GM18498 (cell line): Measurements from ENCODE around the gene RNF5.
"Not testable (repeated sequence)": the region's sequence is repeated elsewhere in the genome, so short reads cannot be mapped to it uniquely, and the experiment has no call there.

ENCODE experiments used
- ATAC-seq: cut with Tn5 transposase; IDR thresholded peaks from one replicate; pipeline ENCODE4 v1.9.1; 2021; ENCODE audit warnings: mild to moderate bottlenecking, moderate library complexity; ENCODE audit not compliant: unreplicated experiment

Gene RNF5, protein sequence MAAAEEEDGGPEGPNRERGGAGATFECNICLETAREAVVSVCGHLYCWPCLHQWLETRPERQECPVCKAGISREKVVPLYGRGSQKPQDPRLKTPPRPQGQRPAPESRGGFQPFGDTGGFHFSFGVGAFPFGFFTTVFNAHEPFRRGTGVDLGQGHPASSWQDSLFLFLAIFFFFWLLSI

DNA sequence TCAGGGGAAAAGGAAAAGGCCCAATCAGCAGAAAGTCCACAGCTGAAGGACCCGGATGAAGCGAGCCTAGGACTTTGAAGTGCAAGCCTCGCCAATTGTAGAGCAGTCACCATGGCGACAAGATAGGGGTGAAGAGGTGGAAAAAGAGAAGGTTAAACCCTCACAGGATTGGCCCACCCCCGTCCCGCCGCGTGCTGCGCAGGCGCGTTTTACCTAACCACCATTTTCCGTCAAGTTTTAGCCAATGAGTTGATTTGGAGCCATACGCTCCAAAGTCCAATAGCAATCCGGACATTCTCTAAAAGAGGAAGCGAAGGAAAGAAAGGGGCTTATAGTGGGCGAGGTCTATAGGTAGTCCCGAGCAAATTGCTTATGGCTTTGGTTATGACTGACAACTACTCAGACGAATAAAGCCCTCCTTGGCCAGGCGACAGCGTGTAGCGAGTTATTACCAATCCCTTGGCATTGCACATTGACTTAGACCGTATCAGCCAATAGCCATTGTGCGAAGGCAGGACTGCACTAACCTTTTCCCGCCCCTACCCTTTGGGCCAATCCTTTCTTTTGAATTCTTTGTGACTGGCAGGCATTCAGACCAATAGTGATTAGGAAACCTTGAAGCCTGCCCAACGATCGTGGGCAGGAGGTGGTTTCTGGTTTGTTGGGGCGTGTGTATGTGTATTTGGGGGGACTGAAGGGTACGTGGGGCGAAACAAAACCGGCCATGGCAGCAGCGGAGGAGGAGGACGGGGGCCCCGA, at the start of gene RNF5:
Gene RNF5, plus strand, starts transcription at position 618 of the 759 bp plus-strand sequence. Its CDS starts 107 bp downstream, at position 725.
- peak; percentile 82 for ATAC-seq

DNA sequence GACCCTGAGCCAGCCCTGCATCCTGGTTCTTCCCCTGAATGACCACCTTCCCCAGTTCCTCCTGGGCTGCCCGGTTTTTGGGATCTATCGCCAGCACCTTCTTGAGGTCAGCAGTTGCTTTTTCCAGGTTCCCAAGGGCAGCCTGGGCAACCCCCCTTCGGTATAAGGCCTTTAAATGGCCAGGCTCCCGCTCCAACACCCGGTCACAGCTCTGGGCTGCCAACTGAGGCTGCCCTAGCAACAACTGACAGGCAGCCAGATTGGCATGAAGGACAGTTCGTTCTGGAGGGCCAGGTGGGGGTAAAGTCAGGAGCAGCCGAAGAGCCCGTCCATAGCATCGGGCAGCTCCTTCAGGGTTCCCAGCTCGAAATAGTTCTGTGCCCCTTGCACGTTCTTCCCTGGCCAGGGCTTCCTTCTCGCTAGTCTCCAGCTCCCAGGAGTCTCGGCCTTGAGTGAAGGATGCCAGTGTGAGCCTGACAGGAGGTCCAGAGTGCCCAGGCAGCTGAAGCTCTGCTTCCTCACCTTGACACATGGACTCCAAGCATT, 49.4 kb upstream of the RNF5 start:
- ATAC-seq, result no peak

DNA sequence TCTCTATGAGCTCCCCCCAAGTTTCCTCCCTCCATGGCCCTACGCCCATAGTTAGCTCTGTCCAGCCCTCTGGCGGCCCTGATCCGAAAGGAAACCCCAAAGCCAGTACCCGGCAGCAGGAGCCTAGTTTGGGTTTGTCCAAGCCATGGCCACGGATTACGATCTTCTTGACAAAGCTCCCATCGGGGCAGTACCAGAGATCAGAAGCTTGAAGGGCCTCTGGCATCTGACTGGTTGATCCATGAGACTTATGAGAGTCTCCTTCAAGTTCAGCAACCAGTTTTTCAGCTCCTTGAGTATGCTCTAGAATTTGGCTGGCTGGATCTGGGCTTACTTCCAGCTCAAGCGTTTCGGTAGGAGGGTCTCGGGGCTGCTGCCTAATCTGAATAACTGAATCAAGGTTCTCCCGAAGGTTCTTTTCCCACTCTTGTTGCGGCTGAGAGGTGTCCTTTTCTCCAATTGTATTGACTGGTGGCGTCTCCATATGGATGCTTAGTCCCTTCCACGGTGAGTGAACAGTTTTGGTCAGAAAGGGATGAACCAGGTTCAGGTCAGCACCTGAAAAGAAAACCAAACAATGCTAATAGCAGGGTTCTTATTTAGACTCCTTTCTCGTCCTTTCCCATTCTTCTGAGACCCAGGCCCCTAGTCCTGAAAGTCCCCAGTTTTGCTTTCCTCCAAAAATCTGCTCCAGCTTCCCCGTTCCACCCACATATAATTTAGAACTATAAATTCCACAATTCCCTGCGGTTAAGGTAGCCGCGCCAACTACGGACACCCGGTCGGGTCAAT, 48.7 kb upstream of the RNF5 start:
- no peak for ATAC-seq

DNA sequence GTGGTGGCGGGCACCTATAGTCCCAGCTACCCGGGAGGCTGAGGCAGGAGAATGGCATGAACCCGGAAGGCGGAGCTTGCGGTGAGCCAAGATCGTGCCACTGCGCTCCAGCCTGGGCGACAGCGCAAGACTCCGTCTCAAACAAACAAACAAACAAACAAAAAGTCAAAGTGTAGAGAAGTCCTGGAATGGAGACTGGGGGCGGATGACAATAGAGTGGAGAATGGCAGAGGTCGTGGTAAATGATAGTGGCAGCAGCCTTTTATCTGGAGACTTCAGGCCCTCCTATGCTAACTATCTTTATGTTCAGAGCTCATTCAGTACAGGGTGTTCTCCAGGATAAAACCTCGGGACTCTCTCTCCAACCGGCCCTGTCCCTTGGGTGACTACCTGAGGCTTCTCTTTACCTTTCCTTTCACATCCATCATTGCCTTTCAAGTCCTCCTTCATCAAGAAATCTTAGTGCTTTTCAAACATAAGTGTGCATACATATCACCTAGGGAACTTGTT, 46.7 kb upstream of the RNF5 start:
- no peak for ATAC-seq

DNA sequence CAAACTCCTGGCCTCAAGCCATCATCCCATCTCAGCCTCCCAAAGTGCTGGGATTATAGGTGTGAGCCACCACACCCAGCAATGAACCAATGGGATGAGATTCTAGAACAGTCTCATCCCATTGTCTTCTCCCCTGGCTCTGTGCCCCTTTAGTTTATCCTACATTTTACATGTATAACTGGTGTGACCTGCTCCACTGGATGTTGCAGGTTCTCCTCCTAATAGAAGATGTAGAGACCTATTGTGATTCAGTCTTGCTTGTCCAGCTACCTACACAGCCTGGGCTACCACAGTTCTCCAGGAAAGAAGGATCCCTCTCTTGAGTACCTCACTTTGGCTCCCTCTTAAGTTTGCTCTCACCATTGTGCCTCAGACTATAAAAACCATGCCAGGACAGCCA, 46.1 kb upstream of the RNF5 start:
- ATAC-seq, result no peak

DNA sequence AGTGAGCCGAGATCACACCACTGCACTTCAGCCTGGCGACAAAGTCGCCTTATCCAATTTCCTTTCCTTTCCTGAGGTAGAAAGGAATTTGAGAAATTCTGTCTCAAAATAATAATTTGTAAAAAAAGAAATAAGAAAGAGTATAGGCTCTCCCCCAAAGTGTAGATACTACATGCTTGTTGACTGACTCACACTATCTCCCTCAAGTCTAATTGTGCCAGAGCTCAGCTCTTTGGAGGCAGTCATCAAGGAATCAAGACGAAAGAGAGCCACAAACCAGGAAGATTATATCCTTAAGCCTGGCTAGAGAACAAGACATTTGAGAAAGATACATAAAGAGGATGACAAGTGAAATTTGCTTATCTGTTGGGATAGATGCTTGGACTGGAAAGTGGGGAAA, 44.4 kb upstream of the RNF5 start:
- no peak for ATAC-seq

DNA sequence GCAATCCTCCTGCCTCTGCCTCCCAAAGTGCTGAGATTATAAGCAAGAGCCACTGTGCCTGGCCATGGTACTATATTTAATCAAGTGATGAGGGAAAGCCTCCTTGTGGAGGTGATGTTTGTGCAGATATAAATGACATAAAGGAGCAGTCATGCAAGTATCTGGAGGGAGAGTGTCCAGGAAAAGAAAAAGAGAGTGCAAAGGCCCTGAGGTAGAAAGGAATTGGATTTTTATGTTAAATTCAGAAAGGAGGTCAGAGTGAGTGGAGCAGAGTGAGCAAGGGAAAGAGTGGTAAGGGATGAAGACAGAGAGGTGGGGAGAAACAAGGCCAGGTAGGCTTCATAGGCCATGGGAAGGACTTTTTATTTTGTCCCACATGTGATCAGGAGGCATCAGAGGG, 40.8 kb upstream of the RNF5 start:
- no peak for ATAC-seq

DNA sequence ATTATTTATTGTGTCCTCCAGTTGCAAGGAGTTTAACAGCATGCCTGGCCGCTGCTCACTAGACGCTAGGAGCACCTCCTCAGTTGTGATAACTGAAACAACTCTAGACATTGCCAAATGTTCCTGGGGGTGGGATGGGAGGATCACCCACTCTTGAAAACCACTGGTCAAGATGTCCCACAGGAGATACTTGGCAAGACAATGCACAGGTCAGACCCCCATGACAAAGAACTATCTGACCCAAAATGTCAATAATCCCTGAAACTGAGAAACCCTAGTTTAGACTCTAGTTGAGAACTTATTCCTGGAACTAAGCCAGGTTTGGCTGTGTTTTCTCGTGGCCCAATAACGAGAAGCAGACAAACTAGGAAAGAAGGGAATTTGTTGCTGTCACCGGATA, 38.6 kb upstream of the RNF5 start:
- ATAC-seq, result no peak

DNA sequence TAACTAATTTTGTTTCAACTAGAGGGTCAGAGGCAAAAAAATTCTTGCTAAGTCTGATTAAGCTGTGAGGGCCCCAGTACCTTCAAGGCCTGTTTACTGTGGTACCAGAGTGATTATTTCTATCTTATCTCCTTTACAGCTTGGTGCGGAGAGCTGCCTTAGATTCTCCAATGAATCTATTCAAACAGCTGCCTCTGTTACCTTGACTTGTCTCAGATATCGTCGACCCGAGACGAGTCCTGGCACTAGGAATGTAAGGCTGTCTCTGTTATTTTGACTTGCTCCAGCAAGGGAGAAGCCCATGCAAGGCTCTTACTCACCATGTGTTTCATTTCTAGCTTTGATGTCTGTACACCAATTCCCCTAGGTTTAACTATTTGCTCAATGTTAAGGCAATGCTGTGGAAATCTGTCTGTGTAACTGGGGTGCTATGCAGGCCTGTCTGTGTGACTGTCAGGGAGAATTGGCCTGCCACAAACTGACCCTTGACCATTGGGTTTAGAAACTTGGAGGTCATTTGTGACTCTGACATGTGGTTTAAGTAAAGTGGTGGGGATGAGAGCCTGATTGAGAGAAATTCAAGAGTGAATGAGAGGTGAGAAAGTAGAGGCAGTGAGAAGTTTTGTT, 37.7 kb upstream of the RNF5 start:
- no peak for ATAC-seq

DNA sequence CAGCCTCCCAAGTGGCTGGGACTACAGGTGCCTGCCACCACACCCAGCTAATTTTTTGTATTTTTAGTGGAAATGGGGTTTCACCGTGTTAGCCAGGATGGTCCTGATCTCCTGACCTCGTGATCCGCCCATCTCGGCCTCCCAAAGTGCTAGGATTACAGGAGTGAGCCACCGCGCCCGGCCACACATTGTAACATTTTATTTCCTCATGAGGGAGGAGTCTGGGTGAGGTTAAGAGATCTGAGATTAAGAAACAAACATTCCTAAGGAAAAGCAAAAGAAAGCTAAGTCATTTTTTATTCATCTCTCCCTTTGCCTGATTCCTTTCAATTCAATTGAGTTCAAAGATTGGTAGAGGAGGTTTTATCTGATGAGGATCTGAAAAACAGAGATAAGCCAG, 34.0 kb upstream of the RNF5 start:
- not testable (repeated sequence) for ATAC-seq

DNA sequence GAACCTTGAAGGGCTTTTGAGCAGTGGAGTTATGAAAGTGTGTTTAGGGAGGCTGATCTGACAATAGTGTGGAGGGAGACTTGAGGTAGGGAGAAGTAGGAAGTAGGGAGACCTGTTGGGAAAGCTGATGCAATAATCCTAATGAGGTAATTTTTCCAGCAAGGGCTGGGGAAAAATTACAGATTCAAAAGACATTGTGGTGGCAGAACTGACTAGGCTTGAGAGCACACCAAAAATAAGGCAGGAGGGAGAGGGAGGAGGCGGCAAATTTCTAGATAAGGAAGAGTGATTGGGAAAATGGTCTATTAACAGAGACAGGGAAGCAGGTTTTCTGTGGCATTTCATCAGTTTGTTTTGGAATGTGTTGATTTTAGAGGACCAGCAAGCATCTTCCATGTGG, 31.9 kb upstream of the RNF5 start:
- no peak for ATAC-seq

DNA sequence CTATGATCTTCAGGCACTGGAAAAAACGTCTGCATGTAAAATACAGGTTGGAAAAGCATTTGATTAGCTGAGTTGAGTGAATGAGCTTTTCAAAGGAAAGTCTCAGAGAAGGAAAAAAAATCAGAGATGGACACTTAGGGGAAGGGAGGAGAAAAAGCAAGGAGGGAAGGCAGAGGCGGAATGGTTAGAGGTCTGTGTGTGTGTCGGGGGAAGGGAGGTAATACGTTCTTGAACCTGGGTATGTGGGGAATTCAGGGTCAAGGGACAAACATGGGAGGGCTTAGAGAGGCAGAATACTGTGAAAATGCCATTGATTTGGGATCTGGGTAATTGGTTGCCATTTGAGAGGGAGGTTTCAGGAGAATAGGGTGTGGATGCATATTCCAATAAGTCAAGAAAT, 31.5 kb upstream of the RNF5 start:
- no peak for ATAC-seq

DNA sequence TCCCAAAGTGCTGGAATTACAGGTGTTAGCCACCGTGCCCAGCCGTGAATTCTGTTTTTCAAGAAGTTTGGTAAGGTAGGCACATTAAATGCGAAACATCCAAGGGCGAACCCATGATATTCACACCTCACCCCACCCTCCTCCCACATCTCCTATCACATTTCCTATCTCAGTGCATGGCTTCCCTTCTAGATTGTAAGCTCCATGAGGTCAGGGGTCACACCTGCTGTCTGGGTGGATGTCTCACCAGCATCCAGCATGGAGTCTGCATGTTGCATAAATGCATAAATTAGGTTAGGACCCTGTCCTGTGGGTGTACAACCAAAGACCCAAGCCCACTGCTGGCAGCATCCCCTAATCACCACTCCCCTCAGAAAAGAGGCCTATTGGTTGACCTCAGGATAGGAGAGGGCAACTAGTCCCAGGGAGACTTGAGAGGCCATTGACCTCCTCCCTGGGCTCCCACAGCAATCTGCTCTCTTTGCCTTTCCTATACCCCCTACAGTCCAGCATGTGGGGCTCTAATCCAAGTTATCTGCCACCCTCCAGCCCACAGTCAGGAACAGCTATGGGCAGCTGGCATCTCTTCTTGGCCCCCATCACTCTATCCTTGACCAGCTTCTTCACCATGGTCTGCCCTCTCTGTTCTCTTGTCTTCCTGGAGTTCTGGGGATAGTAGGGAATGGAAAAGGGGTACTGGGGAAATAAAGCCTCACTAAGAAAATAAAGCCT, 30.6 kb upstream of the RNF5 start:
- ATAC-seq, result no peak

DNA sequence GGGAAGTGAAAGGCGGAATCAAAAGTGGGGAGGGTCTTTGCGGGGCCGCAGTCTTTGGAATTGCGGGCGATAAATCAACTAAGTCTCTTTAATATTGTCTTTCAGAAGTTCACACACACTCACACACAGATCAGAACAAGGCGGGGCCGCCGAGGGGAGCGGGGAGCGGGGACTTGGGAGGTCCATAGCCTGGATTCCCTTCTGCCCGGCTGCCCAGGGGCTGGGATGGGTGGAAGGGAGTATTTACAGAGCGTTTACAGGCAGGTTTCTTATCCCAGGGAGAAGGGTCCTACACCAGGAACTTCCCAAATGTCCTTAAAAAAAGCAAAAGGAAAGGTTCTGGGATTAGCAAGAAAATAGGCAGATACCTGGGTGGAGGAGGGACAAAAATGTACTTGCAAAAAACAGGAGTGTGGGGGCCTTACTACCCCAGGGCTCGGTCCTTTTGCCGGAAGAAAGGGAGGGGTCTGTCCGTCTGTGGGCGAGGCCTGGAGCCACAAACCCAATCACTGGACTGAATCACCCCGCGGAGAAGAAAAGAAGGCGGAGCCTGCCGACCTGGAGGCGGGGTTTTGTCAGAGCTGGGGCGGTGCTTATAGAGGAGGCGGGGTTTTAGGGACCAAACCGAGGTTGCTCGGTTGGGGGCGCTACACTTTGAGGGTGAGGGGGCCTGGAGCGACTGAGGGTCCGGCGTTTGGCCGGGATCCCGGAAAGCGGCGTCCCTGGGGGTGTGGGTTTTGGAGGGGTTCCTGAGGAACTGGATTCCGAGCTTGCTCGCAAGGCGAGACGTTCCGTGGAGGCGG, 29.7 kb upstream of the RNF5 start:
- no peak for ATAC-seq

DNA sequence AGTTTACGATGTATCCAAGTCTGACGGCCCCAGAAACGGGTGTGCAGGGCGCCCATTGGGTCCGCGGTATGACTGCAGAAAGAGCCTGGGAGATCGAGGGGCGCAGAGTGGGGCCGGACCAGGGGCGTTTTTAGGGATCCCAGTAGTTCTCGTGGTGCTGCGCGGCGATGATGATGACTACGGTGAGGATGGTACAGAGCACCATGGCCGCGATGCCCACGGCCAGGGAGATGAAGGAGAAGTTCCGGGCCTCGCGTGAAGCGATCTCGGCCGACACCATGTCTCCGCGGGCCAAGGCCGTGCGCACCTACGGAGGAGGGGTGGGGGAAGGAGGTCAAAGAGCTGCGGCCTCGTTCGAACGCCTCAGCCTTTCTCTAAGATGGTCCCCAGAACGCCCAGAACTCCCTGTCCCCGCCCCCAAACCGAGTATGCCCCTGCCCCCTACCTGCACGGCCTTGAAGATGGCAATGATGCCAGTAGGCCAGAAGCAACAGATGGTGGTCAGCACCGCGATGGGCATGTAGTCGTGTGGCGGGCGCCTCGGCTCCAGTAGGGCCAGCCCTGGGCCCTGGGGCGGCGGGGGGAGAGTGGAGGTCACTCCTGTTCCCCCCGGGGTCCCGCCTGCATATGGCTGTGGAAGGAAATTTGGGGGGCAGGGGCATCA, 29.0 kb upstream of the RNF5 start:
- no peak for ATAC-seq

DNA sequence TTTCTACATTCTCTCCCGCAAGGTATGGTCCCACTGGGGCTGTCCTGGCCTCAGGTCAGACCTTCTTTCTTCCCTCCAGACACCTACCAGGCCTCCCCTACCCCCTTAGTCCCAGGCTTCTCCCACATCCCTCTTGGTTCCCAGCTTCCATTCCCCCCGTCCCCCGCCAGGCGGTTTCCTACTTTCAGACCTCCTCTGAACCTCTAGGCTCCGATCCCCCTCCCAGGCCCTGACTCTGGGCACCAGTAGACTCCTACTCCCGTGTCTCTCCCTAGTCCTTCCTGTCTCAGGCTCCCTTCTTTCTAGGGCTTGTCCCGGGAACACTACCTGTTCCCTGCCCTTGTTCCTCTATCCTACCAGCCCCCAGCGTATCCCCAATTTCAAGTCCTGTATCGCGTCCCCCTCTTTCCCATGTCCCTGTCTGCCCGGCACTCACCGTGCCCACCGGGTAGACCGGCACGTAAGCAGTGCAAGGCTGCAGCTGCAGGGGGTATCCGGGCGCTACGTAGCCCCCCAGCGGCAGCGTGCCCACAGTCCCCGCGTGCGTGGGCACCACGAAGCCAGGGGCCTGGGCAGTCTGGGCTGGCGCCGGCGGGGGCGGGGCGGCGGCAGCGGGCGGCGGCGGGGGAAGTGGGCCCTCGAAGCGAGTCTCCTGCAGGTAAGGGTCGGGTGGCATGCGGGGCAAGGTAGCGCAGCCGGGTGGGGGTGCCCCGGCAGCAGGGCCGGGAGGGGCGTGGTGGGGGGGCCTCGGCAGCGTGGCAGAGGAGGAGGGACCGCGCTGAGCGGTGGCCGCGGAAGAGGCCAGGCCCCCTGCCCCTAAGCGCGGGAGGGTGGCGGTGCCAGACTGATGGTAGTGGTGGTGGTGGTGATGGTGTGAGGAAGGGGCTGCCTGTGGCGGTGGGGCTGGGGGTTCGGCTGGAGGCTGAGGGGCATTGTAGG, 28.0 kb upstream of the RNF5 start:
- no peak for ATAC-seq

DNA sequence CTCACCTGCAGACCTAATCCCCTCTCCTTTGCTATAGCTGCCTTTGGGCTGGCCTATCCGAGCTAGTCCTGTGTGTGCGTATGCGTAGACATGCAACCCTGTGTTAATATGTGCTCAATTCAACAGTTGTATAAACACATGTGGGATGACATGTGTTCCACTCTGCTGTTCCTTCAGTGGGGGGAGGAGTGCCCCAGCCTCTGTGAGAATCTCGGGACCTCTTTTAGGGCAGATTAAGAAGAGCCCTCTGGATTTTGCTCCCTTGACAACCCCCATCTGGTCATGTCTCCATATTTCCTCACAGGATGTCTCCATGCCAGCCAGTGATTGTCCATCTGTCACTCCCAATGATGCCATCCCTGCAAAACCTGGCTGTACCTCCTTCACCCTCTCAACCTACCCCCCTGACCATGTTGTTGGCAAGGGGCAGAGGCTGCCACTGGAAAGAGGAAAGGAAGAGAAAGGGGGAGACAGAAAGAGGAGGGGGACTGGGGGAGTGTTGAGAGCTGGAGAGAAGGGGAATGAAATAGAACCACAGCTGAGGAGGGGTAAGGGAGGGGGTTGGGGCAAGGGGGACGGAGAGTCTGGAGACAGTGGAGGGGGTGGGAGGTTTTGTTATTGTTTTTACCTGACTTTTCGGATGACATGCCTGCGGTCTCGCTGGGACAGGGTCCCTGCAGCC, 26.9 kb upstream of the RNF5 start:
- no peak for ATAC-seq
